ENCODE measurements around the gene AHCYL2.

DNA sequence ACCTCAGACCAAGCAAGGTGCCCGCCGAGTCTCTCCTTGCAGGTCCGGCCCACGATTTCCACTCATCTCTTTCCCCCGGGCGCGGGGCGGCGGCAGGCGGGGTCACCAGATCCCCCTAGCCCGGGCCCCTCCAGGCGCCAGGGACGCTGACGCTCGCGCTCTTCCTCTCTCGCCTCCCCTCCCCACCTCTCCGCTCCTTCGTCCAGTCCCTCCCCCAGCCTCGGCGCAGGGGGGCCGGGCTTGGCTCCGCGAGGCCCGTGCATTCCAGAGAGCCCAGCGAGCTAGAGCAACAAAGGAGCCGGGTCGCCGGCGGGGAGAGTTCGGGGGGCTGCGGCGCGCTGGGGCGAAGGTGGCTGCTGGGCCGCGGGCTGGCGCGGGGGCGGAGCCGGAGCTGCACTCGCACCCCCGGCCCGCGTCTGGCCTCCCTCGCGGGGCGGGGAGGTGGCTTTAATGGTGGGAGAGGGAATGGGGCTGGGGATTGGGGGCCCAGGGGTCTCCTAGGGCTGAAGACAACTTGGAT is 36.4 kb upstream of the AHCYL2 start, which contains the start of gene SMO:
- TF ChIP-seq, protein P1, sequence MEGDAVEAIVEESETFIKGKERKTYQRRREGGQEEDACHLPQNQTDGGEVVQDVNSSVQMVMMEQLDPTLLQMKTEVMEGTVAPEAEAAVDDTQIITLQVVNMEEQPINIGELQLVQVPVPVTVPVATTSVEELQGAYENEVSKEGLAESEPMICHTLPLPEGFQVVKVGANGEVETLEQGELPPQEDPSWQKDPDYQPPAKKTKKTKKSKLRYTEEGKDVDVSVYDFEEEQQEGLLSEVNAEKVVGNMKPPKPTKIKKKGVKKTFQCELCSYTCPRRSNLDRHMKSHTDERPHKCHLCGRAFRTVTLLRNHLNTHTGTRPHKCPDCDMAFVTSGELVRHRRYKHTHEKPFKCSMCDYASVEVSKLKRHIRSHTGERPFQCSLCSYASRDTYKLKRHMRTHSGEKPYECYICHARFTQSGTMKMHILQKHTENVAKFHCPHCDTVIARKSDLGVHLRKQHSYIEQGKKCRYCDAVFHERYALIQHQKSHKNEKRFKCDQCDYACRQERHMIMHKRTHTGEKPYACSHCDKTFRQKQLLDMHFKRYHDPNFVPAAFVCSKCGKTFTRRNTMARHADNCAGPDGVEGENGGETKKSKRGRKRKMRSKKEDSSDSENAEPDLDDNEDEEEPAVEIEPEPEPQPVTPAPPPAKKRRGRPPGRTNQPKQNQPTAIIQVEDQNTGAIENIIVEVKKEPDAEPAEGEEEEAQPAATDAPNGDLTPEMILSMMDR (IDR thresholded peaks at IDR 0.05; ENCODE audit: low read length) = no peak
- TF ChIP-seq EZH2 (IDR thresholded peaks at IDR 0.05; ENCODE audit: borderline replicate concordance, low read length) = no peak

Data from OCI-LY1 (cell line).